Measurements from ENCODE around the gene DMD.

DNA sequence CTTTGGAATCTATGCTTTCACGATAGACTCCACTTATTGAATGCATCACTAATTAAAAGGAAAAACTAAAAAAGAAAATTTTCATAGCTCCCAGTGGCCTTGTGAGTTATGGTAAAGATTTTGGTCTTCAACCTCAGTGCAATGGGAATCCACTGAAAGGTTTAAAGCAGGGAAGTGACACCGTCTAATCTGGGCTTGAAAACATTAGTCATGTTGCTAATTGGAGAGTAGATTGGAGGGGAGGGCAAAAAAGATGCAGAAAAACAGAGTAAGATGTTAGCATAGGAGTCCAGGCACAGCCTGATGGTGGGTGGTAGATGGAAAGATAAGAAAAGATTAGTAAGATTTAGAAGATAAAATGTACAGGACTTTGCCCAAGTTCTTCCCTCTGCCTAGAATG is 1506.4 kb downstream of the DMD start:
- no peak for TF ChIP-seq EZH2 (conservative IDR thresholded peaks at IDR 0.05; ENCODE audit: low read depth, low read length)
- TF ChIP-seq ZFP41 (CRISPR knock-in tag; IDR thresholded peaks at IDR 0.05; ENCODE audit: borderline replicate concordance): no peak
- TF ChIP-seq EP300 (IDR thresholded peaks at IDR 0.05; ENCODE audit: low read depth in 2 of 2, low read length in 2 of 2): no peak
- no peak for TF ChIP-seq EP300 (CRISPR knock-in tag; IDR thresholded peaks at IDR 0.05; ENCODE audit: borderline replicate concordance)
- TF ChIP-seq ZNF687 (CRISPR knock-in tag; IDR thresholded peaks at IDR 0.05): no peak
- no peak for TF ChIP-seq DPF2 (CRISPR knock-in tag; IDR thresholded peaks at IDR 0.05; ENCODE audit: borderline replicate concordance, low read depth)
- TF ChIP-seq HDAC6 (IDR thresholded peaks at IDR 0.05; ENCODE audit: low read depth, low read length): no peak
- no peak for TF ChIP-seq CTCF (CRISPR knock-in tag; IDR thresholded peaks at IDR 0.05)
- TF ChIP-seq PATZ1 (CRISPR knock-in tag; IDR thresholded peaks at IDR 0.05): no peak
- no peak for TF ChIP-seq MXI1 (IDR thresholded peaks at IDR 0.05; ENCODE audit: borderline replicate concordance, low read depth, low read length)
- TF ChIP-seq, protein P1, sequence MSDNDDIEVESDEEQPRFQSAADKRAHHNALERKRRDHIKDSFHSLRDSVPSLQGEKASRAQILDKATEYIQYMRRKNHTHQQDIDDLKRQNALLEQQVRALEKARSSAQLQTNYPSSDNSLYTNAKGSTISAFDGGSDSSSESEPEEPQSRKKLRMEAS (IDR thresholded peaks at IDR 0.05): no peak
- no peak for TF ChIP-seq POLR2AphosphoS5 (IDR thresholded peaks at IDR 0.05; ENCODE audit: low read depth, low read length)
- no peak for TF ChIP-seq NCOA2 (CRISPR knock-in tag; IDR thresholded peaks at IDR 0.05)

All from HepG2 (cell line).